ENCODE measurements around the gene ACSM2B. TPM values are rescaled to one million over a fixed set of nuclear protein-coding genes. Genes with fewer than 3 reads are reported as not detected.
"Not testable (repeated sequence)": the region's sequence is repeated elsewhere in the genome, so short reads cannot be mapped to it uniquely, and the experiment has no call there.

The ACSM2B gene, protein sequence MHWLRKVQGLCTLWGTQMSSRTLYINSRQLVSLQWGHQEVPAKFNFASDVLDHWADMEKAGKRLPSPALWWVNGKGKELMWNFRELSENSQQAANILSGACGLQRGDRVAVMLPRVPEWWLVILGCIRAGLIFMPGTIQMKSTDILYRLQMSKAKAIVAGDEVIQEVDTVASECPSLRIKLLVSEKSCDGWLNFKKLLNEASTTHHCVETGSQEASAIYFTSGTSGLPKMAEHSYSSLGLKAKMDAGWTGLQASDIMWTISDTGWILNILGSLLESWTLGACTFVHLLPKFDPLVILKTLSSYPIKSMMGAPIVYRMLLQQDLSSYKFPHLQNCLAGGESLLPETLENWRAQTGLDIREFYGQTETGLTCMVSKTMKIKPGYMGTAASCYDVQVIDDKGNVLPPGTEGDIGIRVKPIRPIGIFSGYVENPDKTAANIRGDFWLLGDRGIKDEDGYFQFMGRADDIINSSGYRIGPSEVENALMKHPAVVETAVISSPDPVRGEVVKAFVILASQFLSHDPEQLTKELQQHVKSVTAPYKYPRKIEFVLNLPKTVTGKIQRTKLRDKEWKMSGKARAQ
- not detected for total RNA-seq

DNA sequence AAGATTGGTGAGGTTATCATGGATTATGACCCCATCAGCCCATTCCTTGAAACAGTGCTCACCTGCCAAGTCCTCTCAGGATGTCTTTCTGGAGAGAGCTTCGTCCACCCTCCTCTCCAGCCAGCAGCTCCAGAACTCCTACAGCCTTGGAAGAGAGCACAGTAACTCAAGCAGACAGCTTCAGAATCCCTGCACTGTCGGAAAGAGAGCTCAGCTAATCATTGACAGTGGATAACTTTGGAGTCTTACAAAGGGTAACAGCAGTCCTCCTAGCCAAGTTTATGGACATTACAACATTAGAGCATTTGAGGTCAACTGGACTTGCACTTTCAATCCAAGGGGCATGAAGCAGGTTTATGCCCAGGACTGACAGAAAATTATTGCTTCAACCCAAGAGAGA is at the start of gene ACSM2B:
Gene ACSM2B (minus strand): TSS at position 223 of the 400 bp plus-strand sequence. CDS start 11,522 bp downstream, outside the sequence.
- ATAC-seq; DNase-seq (ENCODE audit: low spot score); intact Hi-C loops (cut with DNase I): not testable (repeated sequence)

DNA sequence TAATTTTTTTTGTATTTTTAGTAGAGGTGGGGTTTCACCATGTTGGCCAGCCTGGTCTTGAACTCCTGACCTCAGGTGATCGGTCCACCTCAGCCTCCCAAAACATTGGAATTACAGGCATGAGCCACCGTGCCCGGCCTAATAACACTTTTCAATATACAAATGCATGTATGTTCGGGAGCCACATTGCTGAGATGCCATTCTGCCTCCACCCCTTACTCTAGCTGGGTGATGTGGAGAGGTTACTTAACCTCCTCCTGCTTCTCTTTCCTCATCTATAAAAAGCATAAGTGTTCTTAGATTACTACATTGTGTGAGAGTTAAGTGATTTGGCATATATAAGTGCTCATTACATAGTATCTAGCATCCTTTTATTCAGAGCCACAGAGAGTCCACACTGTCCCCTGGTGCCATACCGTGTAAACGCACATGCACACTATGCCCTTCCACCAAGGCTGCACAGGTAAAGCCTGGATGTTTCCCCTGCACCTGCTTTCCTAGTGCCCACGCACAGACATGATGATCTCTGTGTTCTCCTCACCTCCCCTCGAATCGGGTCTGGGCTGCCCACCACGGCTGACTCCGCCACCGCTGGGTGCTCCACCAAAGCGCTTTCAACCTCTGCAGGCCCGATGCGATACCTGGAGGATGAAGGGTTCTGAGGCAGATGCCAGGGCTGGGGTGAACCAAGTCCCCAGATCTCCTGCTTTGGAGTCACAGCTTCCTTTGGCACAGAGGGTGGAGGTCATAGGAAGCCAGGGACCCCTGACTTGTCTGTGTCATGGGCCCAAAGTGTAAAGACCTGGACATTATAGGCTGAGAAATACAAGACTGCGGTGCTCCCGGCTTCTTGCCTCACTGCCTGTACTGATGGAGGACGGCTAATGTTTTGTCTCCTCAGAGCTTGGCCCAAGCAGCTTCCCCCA is 49.0 kb upstream of the ACSM2B start:
- DNase-seq (ENCODE audit: low spot score): no peak
- no peak for ATAC-seq
- intact Hi-C loops (cut with DNase I): no loop called here

DNA sequence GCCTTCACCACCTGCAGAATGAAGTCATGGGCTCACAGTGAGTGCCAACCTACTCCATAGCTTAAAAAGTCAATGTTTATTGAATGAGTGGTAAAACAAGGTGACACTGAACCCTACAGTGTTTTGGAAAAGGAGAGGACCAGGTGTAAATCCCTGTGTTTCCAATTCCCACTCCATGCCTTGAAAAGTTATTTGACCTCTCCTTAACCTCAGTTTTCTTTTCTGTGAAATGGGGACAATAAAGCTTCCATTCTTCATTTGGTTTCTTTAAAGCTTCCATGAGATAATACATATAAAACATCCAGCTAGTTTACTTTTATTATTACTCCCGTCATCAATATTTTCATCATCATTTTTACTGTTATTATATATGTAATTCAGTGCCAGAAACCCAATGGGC is 48.0 kb upstream of the ACSM2B start:
- intact Hi-C loops (cut with DNase I): no loop called here
- ATAC-seq (no peak), DNase-seq (ENCODE audit: low spot score) (no peak)

DNA sequence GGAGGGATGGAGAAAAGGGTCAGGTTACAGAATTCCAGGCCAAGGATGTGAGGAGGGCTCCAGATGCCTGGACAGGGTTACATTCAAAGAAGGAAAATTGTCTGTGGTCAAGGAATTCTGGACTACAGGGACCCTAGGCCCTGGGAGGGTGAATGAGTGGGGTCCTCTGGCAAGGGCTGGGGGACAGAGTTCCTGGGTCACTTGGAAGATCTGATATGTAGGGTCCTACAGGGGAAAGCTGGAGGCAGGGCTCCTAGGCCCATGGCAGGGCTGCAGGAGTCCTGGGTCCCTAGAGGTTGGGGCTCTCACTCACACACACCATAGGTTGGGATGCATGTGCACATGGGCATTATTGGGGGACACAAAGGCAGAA is 46.3 kb upstream of the ACSM2B start:
- ATAC-seq (no peak), DNase-seq (ENCODE audit: low spot score) (no peak)
- intact Hi-C loops (cut with DNase I): no loop called here

DNA sequence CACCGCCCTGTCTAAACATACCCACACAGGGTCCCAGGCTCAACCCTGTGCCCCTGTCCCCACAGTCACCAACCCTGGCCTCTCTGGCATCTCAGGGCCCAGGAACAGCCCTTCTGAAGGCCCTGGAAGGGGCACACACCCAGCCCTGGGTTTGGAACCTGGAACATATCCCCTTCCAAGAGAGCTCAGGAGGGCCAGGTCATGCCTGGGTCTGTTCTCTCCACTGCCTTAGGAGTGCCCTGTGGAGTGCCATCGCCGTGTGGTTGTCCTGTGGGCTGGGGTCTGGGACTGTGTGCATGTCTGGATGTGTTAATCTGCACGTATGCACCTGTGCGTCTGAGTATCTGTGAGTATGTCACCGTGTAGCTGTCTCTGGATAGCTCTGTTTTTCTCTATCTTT is 45.2 kb upstream of the ACSM2B start:
- DNase-seq (ENCODE audit: low spot score): no peak
- intact Hi-C loops (cut with DNase I): no loop called here
- no peak for ATAC-seq

DNA sequence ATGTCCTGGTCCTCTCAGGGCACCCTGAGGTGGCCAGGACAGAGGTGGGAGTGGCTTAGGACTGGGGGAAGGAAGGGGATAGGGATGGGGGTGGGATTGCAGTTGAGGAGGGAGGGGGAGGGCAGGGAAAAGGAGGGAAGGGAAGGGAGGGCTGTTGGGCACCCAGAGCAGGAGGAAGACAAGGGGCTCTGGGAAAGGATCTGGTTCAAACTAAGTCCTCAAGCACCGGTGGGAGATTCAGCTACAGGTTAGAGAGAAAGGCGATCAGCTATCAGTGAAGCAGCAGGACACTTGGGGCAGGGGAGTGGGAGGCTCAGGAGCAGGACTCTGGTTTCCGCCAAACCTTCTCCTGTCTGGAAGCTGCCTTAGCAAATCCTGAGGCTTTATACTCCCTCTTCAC is 44.6 kb upstream of the ACSM2B start:
- no peak for ATAC-seq
- DNase-seq (ENCODE audit: low spot score): no peak
- intact Hi-C loops (cut with DNase I): no loop called here

DNA sequence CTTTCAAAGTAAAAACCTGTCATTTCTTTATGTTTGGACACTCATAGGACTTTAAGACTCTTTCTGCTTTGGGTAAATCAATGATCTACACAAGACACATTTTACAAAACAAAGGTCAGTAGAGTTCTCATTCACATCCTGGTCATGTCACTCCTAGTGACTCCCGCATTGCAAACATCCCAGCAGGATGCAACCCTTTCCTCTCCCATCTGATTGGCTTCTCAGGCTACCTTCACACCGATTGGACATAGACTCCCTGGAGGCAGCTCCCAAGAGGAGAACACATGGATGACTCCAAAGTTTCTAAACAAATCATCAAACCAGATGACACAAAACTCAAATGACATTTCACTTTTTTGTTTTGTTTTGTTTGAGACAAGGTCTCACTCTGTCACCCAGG is 43.8 kb upstream of the ACSM2B start:
- no peak for DNase-seq (ENCODE audit: low spot score)
- intact Hi-C loops (cut with DNase I): no loop called here

DNA sequence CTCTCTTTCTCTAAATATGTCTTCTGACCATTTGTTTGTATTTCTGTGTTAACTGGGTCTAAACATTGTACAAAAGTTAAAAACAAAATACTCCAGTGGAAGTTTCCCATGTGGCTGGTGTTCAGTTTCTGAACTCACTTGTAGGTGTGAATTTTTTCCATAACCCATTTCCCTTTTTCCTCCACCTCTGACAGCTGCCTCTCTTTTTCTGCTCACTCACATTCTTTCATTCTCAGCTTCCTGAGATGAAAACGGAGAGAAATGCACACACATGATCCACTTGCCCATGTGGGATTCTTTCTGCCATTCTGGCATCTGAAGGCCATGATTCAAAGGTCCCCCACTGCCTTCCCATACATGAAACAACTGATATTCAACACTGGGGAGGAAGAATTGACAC is 41.1 kb upstream of the ACSM2B start:
- ATAC-seq (no peak), DNase-seq (ENCODE audit: low spot score) (no peak)
- intact Hi-C loops (cut with DNase I): no loop called here

More for the DNA sequence above, 43.8 kb upstream of the ACSM2B start:
- ATAC-seq: no peak

DNA sequence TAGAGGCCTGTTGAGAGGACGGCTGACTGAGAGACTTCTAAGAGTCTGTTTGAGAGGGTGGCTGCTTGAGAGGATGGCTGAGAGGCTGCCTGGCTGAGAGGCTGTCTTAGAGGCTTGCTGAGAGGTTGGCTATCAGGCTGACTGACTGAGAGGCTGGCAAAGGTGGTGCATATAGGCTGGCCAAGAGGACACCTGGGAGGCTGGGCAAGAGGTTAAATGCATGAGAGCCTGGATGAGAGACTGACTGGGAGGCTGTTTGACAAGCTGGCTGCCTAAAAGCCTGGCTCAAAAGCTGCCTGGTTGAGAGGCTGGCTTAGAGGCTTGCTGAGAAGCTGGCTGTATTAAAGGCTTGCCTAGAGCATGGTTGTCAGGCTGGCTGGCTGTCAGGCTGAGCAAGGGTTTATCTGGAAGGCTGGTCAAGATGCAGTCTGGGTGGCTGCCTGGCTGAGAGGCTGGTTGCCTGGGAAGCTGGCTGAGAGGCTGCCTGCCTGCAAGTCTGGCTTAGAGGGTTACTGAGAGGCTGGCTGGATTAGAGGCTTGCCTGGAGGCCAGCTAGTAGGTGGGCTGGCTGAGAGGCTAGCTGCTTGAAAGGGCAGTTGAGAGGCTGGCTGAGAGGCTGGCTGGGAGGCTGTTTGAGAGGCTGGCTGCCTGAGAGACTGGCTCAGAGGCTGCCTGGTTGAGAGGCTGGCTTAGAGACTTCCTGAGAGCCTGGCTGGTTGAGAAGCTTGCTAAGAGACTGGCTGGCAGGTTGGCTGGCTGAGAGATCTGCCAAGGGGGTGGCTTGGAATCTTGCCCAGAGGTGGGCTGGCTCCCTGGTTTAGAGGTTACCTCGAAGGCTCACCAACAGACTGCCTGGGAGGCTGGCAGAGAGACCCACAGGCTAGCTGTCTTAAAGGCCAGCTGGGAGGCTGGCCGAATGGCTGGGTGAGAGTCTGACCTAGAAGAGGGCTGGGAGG is 38.3 kb upstream of the ACSM2B start:
- no peak for DNase-seq (ENCODE audit: low spot score)
- no peak for ATAC-seq
- intact Hi-C loops (cut with DNase I): no loop called here

DNA sequence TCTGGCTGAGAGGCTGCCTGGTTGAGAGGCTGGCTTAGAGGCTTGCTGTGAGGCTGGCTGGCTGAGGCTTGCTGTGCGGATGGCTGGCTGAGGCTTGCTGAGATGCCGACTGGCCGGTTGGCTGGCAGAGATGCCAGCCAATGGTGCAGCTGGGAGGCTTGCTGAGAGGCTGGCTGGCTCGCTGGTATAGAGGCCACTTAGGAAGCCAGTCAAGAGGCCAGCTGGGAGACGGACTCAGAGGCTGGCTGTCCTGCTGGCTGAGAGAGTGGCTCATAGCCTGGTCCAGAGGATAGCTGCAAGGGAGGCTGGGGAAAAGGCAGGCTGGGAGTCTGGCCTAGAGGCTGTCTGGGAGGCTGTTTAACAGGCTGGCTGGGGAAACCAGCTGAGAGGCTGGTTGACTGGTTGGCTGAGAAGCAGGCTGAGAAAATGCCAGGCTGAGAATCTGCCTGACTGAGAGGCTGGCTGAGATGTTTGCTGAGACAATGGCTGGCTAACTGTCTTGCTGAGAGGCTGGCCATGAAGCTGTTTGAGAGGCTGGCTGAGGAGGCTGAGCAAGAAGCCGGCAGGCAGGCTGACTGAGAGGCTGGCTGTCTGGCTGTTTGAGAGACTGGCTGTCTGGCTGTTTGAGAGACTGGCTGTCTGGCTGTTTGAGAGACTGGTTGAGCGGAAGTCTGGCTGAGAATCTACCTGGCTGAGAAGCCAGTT is 37.5 kb upstream of the ACSM2B start:
- intact Hi-C loops (cut with DNase I): no loop called here
- DNase-seq (ENCODE audit: low spot score): no peak
- no peak for ATAC-seq

DNA sequence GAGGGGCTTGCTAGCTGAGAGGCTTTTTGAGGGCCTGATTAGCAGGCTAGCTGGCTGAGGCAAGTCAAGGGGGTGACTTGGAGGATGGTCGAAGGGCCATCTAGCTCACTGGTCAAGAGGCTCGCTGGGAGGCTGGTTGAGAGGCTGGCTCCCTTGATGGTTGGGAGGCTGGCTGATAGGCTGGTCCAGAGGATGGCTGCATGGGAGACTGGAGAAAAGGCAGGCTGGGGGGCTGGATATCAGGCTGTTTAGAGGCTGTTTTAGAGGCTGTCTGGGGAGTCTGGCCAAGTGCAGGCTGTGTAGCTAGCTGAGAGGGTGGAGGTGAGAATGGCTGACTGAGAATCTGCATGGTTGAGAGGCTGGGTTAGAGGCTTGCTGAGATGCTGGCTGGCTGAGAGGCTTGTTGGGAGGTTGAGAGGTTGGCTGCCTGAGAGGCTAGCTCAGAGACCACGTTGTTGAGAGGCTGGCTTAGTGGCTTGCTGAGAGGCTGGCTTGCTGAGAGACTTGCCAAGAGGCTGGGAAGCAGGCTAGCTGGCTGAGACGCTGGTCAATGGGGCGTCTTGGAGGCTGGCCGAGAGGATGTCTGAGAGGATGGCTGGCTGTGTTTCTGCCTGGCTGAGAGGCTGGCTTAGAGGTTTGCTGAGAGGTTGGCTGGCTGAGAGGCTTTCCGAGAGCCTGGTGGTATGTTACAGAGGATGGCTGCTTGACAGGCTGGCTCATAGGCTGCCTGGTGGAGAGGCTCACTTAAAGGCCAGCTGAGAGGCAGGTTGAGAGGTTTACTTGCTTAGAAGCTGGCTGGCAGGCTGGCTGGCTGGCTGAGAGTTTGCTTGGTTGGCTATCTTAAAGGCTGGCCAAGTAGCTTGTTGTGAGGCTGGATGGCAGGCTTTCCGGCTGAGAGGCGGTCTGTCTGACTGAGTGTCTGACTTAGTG is 36.6 kb upstream of the ACSM2B start:
- DNase-seq (ENCODE audit: low spot score) (no peak), ATAC-seq (peak; percentile 19)

DNA sequence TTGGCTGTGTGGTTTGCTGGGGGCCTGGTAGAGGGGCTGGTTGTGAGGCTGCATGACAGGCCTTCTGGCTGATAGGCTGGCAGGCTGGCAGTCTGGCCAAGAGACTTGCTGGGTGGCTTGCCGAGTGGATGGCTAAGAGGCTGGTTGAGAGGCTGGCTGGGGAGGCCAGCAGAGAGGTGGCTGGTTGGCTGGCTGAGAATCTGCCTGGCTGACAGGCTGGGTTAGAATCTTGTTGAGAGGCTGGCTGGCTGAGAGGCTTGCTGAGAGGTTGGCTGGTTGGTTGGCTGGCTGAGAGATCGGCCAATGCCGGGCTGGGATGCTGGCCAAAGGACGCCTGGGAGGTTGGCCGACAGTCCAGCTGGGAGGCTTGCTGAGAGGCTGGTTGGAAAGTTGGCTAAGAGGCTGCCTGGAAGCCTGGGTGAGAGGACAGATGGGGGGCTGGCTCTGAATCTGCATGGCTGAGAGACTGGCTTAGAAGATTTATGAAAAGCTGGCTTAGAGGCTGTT is 35.9 kb upstream of the ACSM2B start:
- intact Hi-C loops (cut with DNase I): no loop called here
- ATAC-seq (peak; percentile 54), DNase-seq (ENCODE audit: low spot score) (no peak)

More for the DNA sequence above, 36.6 kb upstream of the ACSM2B start:
- intact Hi-C loops (cut with DNase I): no loop called here

DNA sequence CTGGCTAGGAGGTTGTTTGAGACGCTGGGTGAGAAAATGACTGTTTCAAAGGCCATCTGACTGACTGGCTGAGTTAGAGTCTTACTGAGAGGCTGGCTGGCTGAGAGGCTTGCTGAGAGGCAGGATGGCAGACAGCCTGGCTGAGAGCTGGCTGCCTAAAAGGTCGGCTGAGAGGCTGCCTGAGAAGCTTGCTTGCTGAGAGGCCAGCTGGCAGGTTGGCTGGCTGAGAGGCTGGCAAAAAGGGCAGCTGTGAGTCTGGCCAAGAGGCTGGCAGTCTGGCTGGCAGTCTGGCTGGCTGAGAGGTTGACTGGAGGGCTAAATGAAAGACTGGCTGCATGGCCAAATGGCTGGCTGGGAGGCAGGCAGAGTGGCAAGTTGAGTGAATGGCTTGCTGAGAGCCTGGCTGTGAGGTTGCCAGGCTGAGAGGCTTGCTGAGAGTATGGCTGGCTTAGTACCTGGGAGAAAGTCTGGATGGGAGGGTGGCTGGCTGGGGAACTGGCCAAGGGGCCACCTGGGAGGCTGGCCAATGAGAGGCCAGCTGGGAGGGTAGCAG is 35.3 kb upstream of the ACSM2B start:
- no peak for DNase-seq (ENCODE audit: low spot score)
- peak; percentile 39 for ATAC-seq
- intact Hi-C loops (cut with DNase I): no loop called here

DNA sequence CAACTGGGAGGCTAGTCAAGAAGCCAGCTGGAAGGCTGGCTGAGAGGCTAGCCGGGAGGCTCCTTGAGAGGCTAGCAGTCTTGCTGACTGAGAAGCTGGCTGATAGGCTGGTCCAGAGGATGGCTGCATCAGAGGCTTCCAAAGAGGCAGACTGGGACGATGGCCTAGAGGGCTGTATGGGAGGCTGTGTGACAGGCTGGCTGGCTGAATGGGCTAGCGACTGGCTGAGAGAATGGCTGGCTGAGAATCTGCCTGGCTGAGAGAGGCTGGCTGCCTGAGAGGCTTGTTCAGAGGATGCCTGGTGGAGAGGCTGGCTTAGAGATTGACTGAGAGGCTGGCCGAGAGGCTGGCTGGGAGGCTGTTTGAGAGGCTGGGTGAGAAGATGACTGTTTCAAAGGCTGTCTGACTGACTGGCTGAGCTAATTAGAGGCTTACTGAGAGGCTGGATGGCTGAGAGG is 34.8 kb upstream of the ACSM2B start:
- intact Hi-C loops (cut with DNase I): no loop called here
- ATAC-seq (no peak), DNase-seq (ENCODE audit: low spot score) (no peak)

DNA sequence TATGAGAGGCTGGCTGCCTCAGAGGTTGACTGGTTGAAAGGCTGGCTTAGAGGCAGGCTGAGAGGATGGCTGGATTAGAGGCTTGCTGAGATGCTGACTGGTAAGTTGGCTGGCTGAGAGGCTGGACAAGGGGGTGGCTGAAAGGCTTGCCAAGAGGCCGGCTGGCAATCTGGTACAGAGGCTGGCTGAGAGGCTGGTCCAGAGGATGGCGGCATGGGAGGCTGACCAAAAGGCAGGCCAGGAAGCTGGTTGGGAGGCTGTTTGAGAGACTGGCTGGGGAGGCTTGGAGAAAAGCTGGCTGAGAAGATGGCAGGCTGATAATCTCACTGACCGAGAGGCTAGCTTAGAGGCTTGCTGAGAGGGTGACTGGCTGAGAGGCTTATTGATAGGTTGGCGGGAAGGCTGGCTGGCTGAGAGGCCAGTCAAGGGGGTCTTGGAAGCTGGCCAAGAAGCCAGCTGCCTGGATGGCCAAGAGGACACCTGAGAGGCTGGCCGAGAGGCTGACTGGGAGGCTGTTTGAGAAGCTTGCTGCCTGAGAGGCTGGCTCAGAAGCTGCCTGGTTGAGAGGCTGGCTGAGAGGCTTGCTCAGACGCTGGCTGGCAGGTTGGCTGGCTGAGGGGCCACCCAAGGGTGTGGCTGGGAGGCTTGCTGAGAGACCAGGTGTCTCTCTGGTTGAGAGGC is 34.2 kb upstream of the ACSM2B start:
- intact Hi-C loops (cut with DNase I): no loop called here
- DNase-seq (ENCODE audit: low spot score): no peak

DNA sequence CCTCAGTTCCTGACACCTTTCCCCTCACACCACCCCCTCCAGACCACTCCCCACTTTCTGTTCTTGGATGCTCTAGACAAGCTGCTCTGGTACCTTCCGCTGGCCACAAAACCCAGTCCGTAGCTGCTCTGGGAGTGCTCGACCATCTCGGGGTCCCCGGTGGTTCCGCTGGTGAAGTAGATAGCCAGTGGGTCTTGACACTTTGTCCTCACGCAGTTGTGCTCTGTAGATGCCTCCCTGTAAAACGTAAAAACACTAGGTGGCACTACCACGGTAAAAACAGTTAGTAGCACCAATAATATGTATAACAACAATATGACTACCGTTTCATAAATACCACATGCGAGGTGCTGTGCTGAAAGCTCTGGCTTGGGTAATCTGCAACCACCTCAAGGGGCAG is 26.0 kb upstream of the ACSM2B start:
- intact Hi-C loops (cut with DNase I); ATAC-seq; DNase-seq (ENCODE audit: low spot score): not testable (repeated sequence)

More for the DNA sequence above, 34.2 kb upstream of the ACSM2B start:
- ATAC-seq: no peak

Data from sciatic nerve (tissue), 2 donors.